GM19324 (cell line): ENCODE results near the gene ZIC1.

Source experiments
- ATAC-seq: cut with Tn5 transposase; IDR thresholded peaks from one replicate; pipeline ENCODE4 v1.9.1; 2021; ENCODE audit warnings: mild to moderate bottlenecking, moderate library complexity; ENCODE audit not compliant: unreplicated experiment, low FRiP score

ZIC1 gene

DNA sequence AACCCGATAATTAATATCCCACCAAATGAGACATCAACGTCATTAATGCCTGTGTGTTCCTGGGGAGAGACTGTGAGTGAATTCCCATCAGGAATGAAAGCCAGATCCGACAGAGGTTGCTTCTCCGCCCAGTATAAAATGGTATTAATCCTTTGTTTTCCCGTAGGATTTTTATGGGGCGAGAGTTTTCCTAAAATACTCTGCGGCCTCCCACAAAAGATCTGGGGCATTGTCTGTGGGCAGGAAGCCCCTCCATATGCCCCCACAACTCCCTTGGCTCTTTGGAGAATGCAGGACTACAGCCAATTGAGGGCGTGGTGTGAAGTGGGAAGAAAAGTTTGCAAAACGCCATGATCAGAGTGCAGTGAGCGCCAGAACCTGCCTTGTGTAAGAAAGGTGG, 29.5 kb upstream of the ZIC1 start:
- ATAC-seq: no peak

DNA sequence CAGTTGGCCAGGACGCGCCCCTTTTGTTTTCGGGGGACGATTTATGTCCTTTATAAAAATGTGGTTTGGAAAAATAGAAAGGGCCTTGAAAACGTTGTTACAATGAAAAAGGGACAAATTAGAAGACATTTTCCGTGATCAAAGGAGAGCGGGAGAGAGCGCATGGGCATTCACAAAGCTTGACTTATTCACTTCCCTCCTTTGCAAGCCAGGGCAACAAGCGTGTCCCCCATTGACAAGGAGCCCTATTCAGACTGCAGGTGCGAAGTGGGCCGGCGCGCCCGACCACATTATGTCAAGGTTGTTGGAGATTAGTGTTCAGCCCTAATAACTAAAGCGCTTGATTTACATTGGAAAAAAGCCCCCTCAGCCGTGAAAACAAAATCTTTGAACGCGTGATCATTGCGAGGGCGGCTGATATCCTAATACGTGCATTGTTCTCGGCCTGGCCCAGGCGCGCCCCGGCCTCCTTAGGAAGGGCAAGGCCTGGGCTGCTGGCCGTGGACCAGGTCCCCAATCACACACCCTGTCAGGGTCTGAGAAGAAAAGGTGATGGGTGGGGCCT, 28.7 kb upstream of the ZIC1 start:
- ATAC-seq: no peak

DNA sequence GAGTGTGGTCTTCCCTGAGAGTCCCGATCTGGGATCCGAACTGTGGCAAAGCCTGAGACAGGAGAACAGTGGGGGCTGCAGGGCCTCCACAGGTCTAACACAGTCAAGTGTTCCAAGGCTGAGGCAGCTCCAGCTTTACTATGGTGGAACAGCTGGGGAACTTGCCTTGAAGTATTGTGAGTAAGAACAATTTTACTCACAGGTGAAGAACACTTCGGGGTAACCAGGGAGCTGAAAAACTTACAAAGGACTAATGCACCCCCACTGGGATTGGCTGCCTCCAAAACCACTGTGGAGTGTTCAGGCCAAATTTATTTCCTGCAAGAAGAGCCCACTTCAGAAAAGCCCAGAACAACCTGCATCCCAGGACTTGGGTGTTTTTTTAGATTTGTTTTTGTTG, 28.2 kb upstream of the ZIC1 start:
- no peak for ATAC-seq

DNA sequence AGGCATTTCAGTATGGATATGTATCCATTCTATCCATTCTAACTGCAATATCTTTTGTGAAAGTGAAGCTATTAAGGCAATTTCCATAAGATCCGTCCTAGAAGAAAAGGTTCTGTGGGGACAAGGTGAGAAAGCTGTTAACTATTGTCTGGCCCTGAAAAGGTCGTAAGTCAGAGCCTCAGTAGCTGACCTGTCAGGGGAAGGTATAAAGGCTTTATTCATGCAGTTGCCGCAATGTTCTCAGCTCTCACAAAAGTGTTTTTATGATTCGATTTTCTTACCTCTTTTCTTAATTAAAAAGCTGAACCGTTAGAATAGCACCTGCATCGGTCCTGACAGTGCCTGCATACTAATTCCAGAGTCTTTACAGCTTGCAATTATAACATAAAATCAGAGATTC, 27.6 kb upstream of the ZIC1 start:
- no peak for ATAC-seq

DNA sequence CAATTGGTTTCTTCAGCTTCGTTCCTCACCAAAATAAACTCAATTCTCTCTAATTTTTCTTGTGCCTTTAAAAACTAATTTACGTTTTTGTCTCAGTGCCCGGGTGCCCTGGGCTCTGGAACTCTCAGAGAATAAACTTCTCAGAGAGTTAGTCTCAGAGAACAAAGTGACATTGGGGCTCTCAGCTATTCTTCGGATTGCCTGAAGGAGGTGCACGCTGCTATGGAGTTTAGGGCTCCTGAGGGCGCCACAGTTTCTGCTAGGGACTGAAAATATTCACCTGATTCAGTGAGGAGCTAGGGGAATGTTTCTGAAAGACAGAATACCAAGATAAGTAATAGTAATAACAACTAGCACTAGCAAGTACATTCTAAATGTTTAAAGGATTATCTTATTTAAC, 25.5 kb upstream of the ZIC1 start:
- no peak for ATAC-seq

DNA sequence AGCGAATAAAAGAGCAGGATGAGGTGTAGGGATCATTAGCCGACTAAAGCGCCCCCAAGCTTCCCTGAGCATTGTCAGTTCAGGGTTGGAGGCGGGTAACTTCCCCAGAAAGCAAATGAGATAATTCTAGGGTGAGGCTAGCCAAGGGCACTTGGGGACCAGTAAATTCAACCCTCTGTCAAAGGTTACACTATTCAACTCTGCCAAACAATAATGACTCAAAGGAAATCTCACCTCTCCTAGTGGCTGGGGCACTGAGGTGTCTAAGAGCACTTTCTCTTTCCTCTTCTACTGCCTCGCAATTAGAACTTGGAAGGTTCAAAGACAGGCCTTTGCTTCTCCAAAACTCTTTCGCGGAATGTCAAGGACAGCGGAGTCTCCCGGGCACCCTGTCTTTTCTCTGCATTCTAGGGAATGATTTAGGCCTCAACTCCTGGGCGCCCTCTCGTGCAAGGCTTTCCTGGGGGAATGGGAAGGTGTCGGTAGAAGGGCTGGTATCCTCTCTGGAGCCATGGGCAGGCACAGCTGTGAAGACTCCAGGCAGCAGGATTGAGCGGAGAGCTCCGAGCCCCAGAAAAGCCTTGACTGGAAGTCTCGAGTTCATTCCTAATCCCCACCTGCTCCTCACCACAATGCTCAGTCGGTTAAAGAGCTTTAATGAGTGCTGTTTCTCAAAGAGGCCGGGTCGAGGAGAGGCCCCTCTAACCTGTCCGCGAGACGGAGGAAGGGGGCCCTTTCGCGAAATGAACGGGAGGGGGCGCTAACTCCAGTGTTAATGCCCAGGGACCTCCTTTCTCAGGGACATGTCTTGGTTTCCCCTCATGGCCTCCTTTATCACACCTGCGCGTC, 24.7 kb upstream of the ZIC1 start:
- no peak for ATAC-seq

DNA sequence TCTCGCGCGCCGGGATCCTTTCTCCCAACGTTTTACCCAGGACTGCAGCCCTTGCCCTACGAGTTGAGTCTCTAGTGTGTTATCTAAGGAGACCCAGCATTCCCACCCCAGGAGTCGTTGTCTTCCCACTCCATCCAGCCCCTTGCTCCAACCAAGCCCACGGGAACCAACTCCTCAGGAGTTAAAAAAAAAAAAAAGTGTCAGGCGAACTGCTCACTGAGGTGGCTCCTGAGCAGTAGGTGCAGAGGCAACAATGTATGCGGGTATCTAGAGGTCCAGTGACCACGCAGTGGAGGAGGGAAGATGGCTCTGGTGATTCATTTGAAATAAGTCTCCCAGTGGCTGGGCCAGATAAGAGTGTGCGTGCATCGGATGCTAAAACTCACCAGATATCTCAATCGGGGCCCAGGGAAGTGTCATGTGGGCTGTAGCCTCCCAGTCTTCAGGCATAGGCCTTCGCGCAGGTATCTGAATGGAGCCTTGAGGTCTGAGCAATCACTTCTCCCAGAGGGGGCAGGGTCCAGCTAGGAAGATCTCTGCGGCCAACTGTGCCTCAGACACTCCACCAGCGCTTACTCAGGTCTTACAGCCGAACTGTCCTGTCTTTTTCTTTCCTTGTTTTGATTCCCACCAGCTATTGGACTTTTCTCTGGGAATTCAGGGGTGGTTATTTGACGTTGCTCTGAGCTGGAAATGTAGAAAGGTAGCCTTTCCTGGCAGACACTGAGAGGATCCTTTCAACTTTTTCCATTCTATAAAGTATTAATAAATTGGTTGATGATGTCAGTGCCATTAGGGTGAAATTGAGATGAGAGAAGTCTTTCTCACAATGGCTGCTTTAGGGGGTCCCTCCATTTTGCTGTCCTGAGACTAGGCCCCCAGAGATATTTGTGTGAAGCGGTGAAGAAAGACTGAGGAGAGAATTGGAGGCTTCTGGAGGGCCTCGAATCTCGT, 23.8 kb upstream of the ZIC1 start:
- ATAC-seq: no peak

DNA sequence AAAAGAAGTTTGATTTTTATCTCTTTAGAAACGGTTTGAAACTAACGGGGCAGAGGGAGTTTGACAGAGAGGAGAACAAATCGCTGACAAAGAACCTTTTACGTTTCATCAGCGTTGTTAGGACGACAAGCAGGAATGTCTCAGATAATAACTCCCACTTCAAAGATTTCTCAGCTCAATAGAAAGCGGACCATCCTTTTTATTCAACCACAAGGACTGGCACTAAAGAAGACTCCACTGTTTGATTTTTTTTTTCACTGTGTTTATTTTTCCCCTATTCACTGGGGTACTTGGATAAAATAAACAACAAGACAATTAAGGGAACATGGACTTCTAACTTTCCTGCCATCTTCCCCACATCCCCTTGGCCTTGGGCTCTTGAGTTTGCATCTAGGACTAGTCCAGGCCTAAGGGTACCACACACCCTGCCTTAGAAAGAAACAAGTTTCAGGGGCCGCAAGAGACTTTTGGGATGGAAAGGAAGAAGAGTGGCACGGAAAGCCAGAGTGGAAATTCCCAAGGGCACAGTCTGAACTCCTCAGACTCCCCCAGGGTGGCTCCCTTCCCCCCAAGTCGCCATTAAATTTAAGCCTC, 21.8 kb upstream of the ZIC1 start:
- no peak for ATAC-seq

DNA sequence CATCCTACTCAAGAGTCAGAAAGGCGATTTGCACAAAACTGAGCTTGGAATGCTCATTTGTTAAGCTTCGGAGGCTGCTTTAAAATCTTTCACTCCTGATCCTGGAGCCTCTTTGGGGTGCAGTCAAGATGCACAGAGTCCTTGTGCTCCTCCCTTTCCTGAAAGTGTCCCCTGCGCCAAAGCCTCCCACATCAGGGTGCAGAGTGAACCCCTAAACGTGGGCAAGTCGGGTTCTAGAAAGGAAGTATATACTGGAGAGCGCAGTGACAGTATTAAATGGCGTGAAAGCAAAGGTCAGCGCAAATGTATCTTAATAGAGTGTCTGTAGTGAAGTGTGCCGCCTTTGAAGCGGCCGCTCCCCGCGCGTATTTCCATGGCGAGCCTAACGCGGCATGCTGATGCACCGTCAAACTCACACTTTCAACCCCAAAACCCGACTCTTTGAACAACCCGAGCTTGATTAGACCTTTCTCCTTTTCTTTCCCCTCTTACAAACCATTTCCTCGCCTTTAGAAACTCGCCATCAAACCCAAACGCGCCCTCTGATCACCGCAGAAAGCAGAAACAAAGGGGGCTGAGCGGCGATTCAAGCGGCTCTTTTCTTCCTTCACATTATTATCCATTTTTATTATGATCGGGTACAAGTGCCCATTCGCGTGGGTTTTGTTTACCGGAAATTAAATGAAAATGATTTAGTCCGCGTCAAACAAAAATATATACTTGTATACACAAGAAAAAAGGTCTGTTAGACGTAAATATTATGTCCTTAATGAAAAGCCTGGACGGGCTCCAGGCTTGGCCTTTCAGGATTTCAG, 21.1 kb upstream of the ZIC1 start:
- no peak for ATAC-seq

DNA sequence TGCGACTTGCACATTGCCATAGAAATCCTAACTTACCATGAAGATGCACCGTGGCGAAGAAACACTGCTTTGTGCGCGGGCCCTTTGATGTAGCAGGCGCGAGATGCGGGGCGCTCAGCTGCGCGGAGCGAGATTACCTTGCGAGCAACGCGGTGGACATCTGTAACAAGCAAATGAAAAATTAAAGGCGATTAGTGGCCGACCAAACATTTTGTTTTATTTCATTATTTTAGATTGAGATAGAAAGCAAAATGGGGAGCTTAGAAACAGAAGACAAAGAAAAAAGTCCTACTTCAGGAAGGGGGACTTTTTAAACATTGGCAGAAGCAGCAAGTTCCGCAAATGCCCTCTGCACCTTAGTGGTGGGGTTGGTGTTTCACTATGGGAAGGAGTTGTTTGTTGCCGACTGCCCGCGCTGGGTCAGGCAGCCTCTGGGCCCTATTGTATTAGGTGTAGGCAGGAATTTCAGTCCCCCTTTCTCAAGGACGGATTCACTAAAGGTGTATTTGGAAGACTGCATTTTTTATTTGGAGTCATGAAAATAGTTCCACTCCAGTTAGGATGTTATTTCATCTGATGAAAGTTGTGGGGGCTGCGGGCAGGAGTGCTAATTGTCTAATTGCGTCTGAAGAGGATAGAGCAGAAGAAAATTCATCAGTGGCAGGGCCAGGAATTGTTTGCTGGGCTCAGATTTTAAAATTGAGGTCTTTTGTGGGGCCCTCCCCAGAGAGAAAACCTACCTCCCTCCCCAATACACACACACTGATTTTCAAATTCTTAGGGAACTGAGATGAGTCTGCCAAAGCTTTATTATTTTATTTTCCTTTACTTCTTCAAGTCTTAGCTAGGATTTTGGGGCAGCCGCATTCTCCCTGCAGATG, 20.2 kb upstream of the ZIC1 start:
- no peak for ATAC-seq

DNA sequence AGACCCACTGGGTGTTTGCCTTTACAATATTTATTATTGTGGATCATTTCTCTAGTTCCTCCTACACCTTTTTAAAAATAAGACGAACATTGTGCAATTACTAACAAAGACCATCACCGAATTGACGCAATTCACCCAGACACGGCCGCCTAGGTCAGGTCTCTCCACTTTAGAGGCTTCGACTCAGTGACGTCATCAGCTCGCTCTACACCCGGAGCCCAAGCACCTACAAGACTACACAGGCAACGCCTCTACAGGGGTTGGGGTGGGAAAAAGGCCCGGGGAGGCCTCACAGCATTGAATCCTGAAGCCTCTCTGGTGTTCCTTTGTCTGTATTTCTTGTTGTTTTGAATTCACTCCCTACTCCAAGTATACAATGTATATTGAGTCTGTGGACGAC, 19.4 kb upstream of the ZIC1 start:
- ATAC-seq: no peak

DNA sequence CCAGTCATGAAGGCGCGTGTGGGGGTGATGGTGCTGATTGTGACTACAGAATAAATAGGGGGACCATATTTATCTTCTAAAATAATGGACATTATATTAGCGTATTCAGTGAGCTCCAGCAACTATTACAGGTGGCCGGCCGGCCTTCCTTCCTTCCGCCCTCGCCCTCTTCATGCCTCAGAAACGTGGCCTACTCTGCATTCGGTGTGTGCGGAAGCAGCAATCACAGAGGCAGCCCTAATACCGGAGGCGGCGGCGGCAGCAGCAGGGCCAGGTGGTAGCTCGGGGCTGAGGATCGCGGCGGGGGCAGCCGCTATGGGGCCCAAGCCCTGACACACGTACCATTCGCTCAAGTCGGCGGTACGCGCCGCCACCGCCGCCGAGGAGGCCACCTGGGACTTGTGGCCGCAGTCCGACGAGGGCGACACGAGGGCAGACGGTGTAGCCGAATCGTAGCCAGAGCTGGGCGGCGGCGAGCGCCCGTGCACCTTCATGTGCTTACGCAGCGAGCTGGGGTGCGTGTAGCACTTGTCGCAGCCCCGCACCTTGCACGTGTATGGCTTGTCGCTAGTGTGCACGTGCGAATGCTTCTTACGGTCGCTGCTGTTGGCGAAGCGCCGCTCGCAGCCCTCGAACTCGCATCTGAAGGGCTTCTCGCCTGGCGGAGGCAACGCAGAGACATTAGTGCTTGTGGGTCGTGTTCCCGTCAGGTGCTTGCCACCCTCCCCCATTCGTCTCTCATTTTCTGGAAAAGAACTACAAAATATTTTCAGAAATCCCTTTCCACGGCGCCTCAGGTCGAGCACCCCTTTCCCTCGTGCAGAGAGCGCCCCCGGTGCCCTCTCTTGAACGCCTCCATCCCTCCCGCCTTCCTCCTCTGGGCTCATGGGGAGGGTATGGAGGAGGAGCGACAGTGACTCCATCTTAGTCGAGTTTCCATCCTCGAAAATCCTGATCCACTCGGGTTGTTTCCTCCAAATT, 18.3 kb upstream of the ZIC1 start:
- no peak for ATAC-seq

DNA sequence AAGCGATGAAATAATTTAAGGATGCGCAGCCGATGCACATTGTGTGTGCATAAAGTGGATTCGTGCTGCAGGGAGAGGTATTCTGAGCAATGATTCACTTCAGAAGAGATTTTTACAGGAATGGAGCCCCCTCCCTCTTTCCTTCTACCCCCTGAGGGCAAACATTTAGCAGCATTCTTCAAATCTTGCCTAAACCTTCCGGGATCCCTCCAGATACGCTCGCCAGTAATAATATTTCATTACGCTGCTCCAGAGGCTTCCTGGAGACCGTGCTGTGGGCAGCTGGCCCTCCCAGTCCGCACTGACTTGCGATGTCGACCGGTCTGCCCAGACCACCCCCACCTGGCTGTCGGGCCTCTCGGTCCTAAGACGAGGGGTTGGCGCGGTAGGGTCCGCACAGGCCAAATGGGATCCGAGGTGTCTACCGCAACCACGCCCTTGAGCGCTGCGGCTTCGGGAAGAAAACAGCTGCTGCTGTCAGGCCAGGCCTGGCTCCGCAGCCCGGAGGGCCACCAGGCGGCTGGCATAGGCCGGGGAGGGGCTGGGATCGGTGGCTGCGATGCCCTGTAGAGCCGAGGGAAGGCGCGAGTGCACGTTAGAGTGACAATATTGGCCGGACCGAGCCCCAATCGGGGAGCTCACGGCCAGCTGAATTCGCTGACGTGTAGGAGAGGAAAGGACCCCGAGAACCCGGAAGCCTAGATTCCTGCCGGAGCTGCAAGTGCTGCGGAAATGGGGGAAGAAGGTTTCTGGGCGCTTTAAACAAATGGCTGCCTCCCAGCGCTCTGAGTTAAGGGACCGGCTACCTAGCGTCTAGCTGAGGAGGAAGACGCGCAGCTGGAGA, 17.2 kb upstream of the ZIC1 start:
- ATAC-seq: no peak

DNA sequence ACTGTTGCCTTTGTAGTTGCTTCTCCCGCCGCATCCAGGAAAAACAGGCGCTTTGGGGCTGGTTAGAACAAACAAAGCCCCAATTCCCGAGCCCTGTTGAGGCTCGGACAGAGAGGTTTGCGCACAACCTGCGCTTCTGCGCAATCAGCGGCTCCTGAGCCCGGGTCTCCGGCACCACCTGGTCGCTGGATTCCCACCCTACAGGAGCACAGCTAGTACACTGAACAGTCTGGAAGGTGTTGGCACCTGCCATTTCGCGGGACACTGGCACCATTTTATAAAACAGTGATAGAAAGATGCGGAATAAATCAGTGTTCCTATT, 16.6 kb upstream of the ZIC1 start:
- no peak for ATAC-seq

DNA sequence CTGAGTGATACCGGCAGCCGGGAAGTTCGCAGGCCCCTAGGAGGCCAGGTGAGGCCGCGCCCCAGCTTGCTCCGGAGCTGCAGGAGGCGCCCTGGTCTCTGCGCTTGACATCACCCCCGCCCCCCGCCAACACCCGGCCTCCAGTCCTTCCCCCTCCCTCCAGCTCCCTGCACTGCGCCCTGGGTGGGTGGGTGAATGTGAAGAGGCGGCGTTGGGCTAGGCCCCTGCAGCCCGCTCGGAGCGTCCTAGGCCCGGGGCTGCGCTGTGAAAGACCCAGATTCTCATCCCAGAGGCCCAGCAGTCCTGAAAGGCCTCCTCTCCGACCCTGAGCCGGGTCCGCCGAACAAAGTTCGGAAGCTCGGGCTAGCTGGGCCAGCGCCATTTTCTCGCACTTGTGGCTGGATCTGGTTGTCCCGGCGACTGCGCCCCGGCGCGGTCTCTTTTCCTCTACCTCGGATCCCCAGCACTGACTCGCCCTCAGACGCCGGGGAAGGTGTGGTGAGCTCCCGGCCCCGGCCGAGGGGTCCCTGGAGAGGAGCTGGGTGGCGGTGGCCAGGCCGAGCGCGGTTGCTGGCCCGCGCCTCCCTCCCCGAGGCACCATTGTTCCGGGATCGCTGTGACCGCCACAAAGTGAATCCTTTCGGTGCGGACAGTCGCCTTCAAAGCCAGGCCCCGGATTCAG, 15.8 kb upstream of the ZIC1 start:
- no peak for ATAC-seq

DNA sequence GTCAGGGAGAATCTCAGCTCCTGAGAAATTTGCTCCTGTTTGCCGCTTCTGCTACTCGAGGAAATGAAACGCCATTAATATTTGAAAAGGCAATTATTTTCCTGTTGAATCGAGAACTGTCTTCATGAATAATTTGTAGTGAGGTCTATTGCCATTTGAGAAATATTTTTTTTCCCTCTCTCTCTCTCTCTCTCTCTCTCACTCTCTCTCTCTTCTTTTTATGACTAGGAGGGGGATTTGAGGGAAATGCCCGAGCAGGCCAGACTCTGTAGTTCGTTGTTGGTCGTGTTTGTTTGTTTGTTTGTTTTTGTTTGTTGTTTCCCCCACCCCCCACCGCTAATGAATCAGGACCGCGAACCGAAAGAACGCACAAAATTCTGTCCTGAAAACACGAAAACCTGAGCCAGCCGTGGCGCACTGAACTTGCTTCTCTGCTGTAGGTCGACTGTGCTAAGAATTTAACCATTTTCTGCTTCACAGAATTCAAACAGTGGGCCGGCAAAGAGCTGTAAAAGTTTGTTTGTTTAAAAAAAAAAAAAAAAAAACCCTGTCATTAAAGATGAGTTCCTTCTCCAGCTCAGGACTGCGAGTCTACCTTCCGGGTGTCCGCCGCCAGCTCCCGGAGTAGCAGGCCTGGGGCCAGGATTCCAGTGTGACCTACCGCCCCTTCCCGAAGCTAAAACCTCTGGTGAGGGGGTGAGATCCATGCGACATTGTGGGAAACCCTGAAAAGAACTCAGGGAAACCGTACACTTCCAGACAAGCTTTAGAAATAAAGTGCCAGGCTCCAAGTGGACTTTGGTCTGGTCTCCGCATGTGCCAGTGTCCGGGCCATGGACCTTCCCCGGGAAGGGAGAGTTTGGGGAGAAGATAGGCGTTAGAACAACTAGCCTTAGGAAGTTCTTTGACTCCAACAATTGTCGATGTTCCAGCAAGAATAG, 15.0 kb upstream of the ZIC1 start:
- ATAC-seq: no peak
